H9 (cell line): ENCODE results near the gene FAM72C. TPM values are rescaled to one million over a fixed set of nuclear protein-coding genes. Genes with fewer than 3 reads are reported as not detected.
"Not testable (repeated sequence)": the region's sequence is repeated elsewhere in the genome, so short reads cannot be mapped to it uniquely, and the experiment has no call there.

Experiments used
- DNase-seq: peaks from one replicate; pipeline ENCODE4 v3.0.0-alpha.2; 2017
- H2AFZ ChIP-seq: one replicate; pipeline ENCODE4 v1.6.1; 2013; ENCODE audit warnings: mild to moderate bottlenecking, low read length, control low read depth, moderate library complexity
- H2AK5ac ChIP-seq: 2 replicates; pipeline ENCODE4 v1.6.1; 2013; ENCODE audit warnings: low read length, control low read depth, mixed read lengths; ENCODE audit not compliant: insufficient read length
- H2BK120ac ChIP-seq: one replicate; pipeline ENCODE4 v1.6.1; 2013; ENCODE audit warnings: low read depth, mild to moderate bottlenecking, low read length, control low read depth, inconsistent platforms; ENCODE audit not compliant: poor library complexity, severe bottlenecking
- H2BK12ac ChIP-seq: 2 replicates; pipeline ENCODE4 v1.6.1; 2013; ENCODE audit warnings: low read length, control low read depth, mixed read lengths, low read depth; ENCODE audit not compliant: insufficient read length
- H2BK15ac ChIP-seq: 2 replicates; pipeline ENCODE4 v1.6.1; 2013; ENCODE audit warnings: low read depth, low read length, control low read depth
- H2BK20ac ChIP-seq: one replicate; pipeline ENCODE4 v1.6.1; 2013; ENCODE audit warnings: low read depth, mild to moderate bottlenecking, low read length, control low read depth, inconsistent platforms; ENCODE audit not compliant: poor library complexity, severe bottlenecking
- H2BK5ac ChIP-seq: 2 replicates; pipeline ENCODE4 v1.6.1; 2013; ENCODE audit warnings: low read length, control low read depth, mixed read lengths; ENCODE audit not compliant: insufficient read length
- H3K14ac ChIP-seq: 2 replicates; pipeline ENCODE4 v1.6.1; 2013; ENCODE audit warnings: low read length, control low read depth; ENCODE audit not compliant: insufficient read depth
- H3K18ac ChIP-seq: 2 replicates; pipeline ENCODE4 v1.6.1; 2013; ENCODE audit warnings: low read depth, mild to moderate bottlenecking, mixed read lengths, low read length, control low read depth; ENCODE audit not compliant: insufficient read length
- H3K23ac ChIP-seq: 2 replicates; pipeline ENCODE4 v1.6.1; 2013; ENCODE audit warnings: low read length, control low read depth, mixed read lengths, low read depth; ENCODE audit not compliant: insufficient read length
- H3K23me2 ChIP-seq: 2 replicates; pipeline ENCODE4 v1.6.1; 2013; ENCODE audit warnings: low read depth, mild to moderate bottlenecking, mixed read lengths, low read length, control low read depth; ENCODE audit not compliant: insufficient read length, poor library complexity, severe bottlenecking
- H3K27ac ChIP-seq: 2 replicates; pipeline ENCODE4 v1.5.1; 2013; ENCODE audit warnings: low read length, control low read depth, mixed read lengths, low read depth; ENCODE audit not compliant: insufficient read length
- H3K27me3 ChIP-seq: 2 replicates; pipeline ENCODE4 v1.6.1; 2013; ENCODE audit warnings: low read length, control low read depth, inconsistent platforms; ENCODE audit not compliant: insufficient read depth
- H3K4ac ChIP-seq: 2 replicates; pipeline ENCODE4 v1.6.1; 2013; ENCODE audit warnings: low read depth, mild to moderate bottlenecking, control low read depth, inconsistent platforms, low read length, moderate library complexity
- H3K4me1 ChIP-seq: 2 replicates; pipeline ENCODE4 v1.6.1; 2013; ENCODE audit warnings: low read length, control low read depth, inconsistent platforms; ENCODE audit not compliant: insufficient read depth
- H3K4me2 ChIP-seq: 2 replicates; pipeline ENCODE4 v1.6.1; 2013; ENCODE audit warnings: low read length, control low read depth, mixed read lengths; ENCODE audit not compliant: insufficient read length, insufficient read depth
- H3K56ac ChIP-seq: 2 replicates; pipeline ENCODE4 v1.6.1; 2013; ENCODE audit warnings: low read depth, mild to moderate bottlenecking, mixed read lengths, low read length, control low read depth; ENCODE audit not compliant: insufficient read length
- H3K79me1 ChIP-seq: 2 replicates; pipeline ENCODE4 v1.6.1; 2013; ENCODE audit warnings: low read depth, mild to moderate bottlenecking, moderate library complexity, low read length, control low read depth, inconsistent platforms; ENCODE audit not compliant: insufficient read depth, poor library complexity, severe bottlenecking
- H3K79me2 ChIP-seq: 2 replicates; pipeline ENCODE4 v1.6.1; 2013; ENCODE audit warnings: low read length, control low read depth, inconsistent platforms; ENCODE audit not compliant: insufficient read depth
- H3K9ac ChIP-seq: 2 replicates; pipeline ENCODE4 v1.6.1; 2013; ENCODE audit warnings: low read length, control low read depth, mixed read lengths; ENCODE audit not compliant: insufficient read length; ENCODE audit errors: extremely low read depth
- H3K9me3 ChIP-seq: one replicate; pipeline ENCODE4 v1.6.1; 2013; ENCODE audit warnings: low read depth, low read length, inconsistent platforms; ENCODE audit not compliant: control insufficient read depth
- H3T11ph ChIP-seq: one replicate; pipeline ENCODE4 v1.6.1; 2013; ENCODE audit warnings: mild to moderate bottlenecking, low read length, control low read depth, inconsistent platforms
- H4K20me1 ChIP-seq: one replicate; pipeline ENCODE4 v1.6.1; 2013; ENCODE audit not compliant: control insufficient read depth, insufficient read length, insufficient read depth
- H4K5ac ChIP-seq: 2 replicates; pipeline ENCODE4 v1.6.1; 2013; ENCODE audit warnings: low read depth, mild to moderate bottlenecking, mixed read lengths, low read length, control low read depth; ENCODE audit not compliant: insufficient read length
- H4K8ac ChIP-seq: replicated peaks from 2 replicates; pipeline ENCODE4 v1.6.1; 2013; ENCODE audit warnings: low read length, control low read depth, mixed read lengths, low read depth; ENCODE audit not compliant: insufficient read length
- H4K91ac ChIP-seq: 2 replicates; pipeline ENCODE4 v1.6.1; 2013; ENCODE audit warnings: low read depth, mild to moderate bottlenecking, moderate library complexity, mixed read lengths, low read length, control low read depth; ENCODE audit not compliant: insufficient read length
- H3K27ac Mint-ChIP-seq, 3 experiments: 2 replicates in 2 of 3; 3 replicates in 1 of 3; pipeline ENCODE4 v1.8.0; 2020 to 2021; ENCODE audit warnings: mixed read lengths in 3 of 3, mild to moderate bottlenecking in 1 of 3, moderate library complexity in 1 of 3
- H3K27me3 Mint-ChIP-seq: 2 replicates; pipeline ENCODE4 v1.8.0; 2021; ENCODE audit warnings: low read depth, mild to moderate bottlenecking, moderate library complexity, mixed read lengths
- H3K36me3 Mint-ChIP-seq, 3 experiments: 2 replicates in 2 of 3; 3 replicates in 1 of 3; pipeline ENCODE4 v1.8.0; 2020 to 2021; ENCODE audit warnings: low read depth in 3 of 3, mixed read lengths in 3 of 3; ENCODE audit not compliant: insufficient read depth in 1 of 3
- H3K4me1 Mint-ChIP-seq, 2 experiments: 2 replicates each; pipeline ENCODE4 v1.8.0; 2020; ENCODE audit warnings: mixed read lengths in 2 of 2
- H3K4me3 Mint-ChIP-seq, 2 experiments: 2 replicates in 1 of 2; 3 replicates in 1 of 2; pipeline ENCODE4 v1.8.0; 2020 to 2021; ENCODE audit warnings: mild to moderate bottlenecking in 2 of 2, mixed read lengths in 2 of 2, moderate library complexity in 1 of 2
- H3K9me3 Mint-ChIP-seq, 2 experiments: 2 replicates in 1 of 2; 3 replicates in 1 of 2; pipeline ENCODE4 v1.8.0; 2020; ENCODE audit warnings: mild to moderate bottlenecking in 2 of 2, mixed read lengths in 2 of 2, moderate library complexity in 1 of 2
- WGBS: extraction: QIAGEN DNeasy Blood & Tissue Kit; methylation state at CpG from one replicate; pipeline ENCODE4 v1.1.7; 2013; ENCODE audit warnings: missing lambda C conversion rate, low lambda C conversion rate, mixed read lengths; ENCODE audit not compliant: insufficient read length; ENCODE audit errors: extremely low coverage; 5-methylcytosine and 5-hydroxymethylcytosine counted together
- long read RNA-seq: library from polyadenylated mRNA; unstranded; transcript quantifications from one replicate; pipeline ENCODE4 v2.0.0, GENCODE V29; 2020
- total RNA-seq: library from RNA; stranded (reverse); gene quantifications from 2 replicates; pipeline ENCODE4 v1.2.1, GENCODE V29; 2021

The FAM72C gene
- total RNA-seq, result 3.5 and 6.0 TPM in 2 replicates
- long read RNA-seq, transcript FAM72C-202 (4 exons, 2,297 nt), result major isoform, 17 of 23 reads
- long read RNA-seq, partial matches to known transcripts, result 1 of 23 reads
- long read RNA-seq, other reads (novel, unspliced or antisense), result 5 of 23 reads

GRCh38 chr1:143971924-143972700 is at the start of gene FAM72C:
FAM72C (minus strand) TSS chr1:143971986; CDS start chr1:143971141, 845 bp downstream.
- H4K8ac ChIP-seq, H3K23me2 ChIP-seq, H2AK5ac ChIP-seq, H3K14ac ChIP-seq, H3K27me3 Mint-ChIP-seq, H3K23ac ChIP-seq, H3K79me2 ChIP-seq, H3K36me3 Mint-ChIP-seq, H3K18ac ChIP-seq, H3K9me3 Mint-ChIP-seq, H2BK12ac ChIP-seq, H4K20me1 ChIP-seq, H3K9ac ChIP-seq, H3K4me2 ChIP-seq, H2AFZ ChIP-seq, H3K27ac Mint-ChIP-seq, DNase-seq, H2BK20ac ChIP-seq, H3K56ac ChIP-seq, H2BK120ac ChIP-seq, H3T11ph ChIP-seq, H4K5ac ChIP-seq, H3K4ac ChIP-seq, H3K4me3 Mint-ChIP-seq, H3K9me3 ChIP-seq, H3K4me1 ChIP-seq, H3K27ac ChIP-seq, H3K4me1 Mint-ChIP-seq, H2BK5ac ChIP-seq, H3K27me3 ChIP-seq, H4K91ac ChIP-seq, H3K79me1 ChIP-seq, H2BK15ac ChIP-seq: not testable (repeated sequence)
- no CpG with 5 or more reads among the region's 48 CpGs for WGBS

GRCh38 chr1:144020001-144020738 is 48.4 kb upstream of the FAM72C start:
- not testable (repeated sequence) for H3K79me2 ChIP-seq, H3K4me1 Mint-ChIP-seq, H2AK5ac ChIP-seq, H3K27ac Mint-ChIP-seq, H3K23me2 ChIP-seq, DNase-seq, H3K27me3 ChIP-seq, H3K18ac ChIP-seq, H3K4me1 ChIP-seq, H3K4me2 ChIP-seq, H3K9me3 Mint-ChIP-seq, H2BK5ac ChIP-seq, H3K4me3 Mint-ChIP-seq, H3K79me1 ChIP-seq, H3K27me3 Mint-ChIP-seq, H3K9me3 ChIP-seq, H3K36me3 Mint-ChIP-seq, H2BK12ac ChIP-seq, H4K8ac ChIP-seq, H2BK20ac ChIP-seq, H3K4ac ChIP-seq, H4K20me1 ChIP-seq, H3K56ac ChIP-seq, H3K14ac ChIP-seq, H3K9ac ChIP-seq, H2AFZ ChIP-seq, H3K27ac ChIP-seq, H4K5ac ChIP-seq, H3K23ac ChIP-seq, H3T11ph ChIP-seq, H2BK15ac ChIP-seq, H2BK120ac ChIP-seq, H4K91ac ChIP-seq
- no CpG with 5 or more reads among the region's 3 CpGs for WGBS
